Astrocyte (in vitro differentiated cells and primary cell): Measurements from ENCODE around the gene GNG5. TPM values are rescaled to one million over a fixed set of nuclear protein-coding genes. Genes with fewer than 3 reads are reported as not detected.

Experiments used
- DNase-seq: peaks from one replicate; pipeline ENCODE4 v3.0.0-alpha.2; 2010; ENCODE audit warnings: low read depth
- FAIRE-seq: peaks from 2 replicates; lab custom pipeline; 2011; peaks lifted over from hg19 to GRCh38; lab: Jason Lieb, UNC
- H2AFZ ChIP-seq: 2 replicates; pipeline ENCODE4 v1.6.0; 2012; ENCODE audit warnings: low read depth, low read length, inconsistent platforms
- H3K27ac ChIP-seq: 2 replicates; pipeline ENCODE4 v1.5.1; 2011; ENCODE audit warnings: low read depth, low read length, inconsistent platforms
- H3K27me3 ChIP-seq: 2 replicates; pipeline ENCODE4 v1.6.0; 2011; ENCODE audit warnings: low read length, inconsistent platforms; ENCODE audit not compliant: insufficient read depth
- H3K36me3 ChIP-seq: 2 replicates; pipeline ENCODE4 v1.5.1; 2011; ENCODE audit warnings: low read length, inconsistent platforms; ENCODE audit not compliant: insufficient read depth
- H3K4me1 ChIP-seq: 2 replicates; pipeline ENCODE4 v1.5.1; 2011; ENCODE audit warnings: low read length, inconsistent platforms; ENCODE audit not compliant: insufficient read depth
- H3K4me2 ChIP-seq: 2 replicates; pipeline ENCODE4 v1.6.0; 2012; ENCODE audit warnings: low read length, inconsistent platforms
- H3K4me3 ChIP-seq: 2 replicates; pipeline ENCODE4 v1.5.1; 2011; ENCODE audit warnings: low read depth, mild to moderate bottlenecking, low read length, inconsistent platforms; ENCODE audit not compliant: insufficient read depth
- H3K79me2 ChIP-seq: 2 replicates; pipeline ENCODE4 v1.6.0; 2012; ENCODE audit warnings: mild to moderate bottlenecking, low read length, inconsistent platforms; ENCODE audit not compliant: insufficient read depth
- H3K9ac ChIP-seq: 2 replicates; pipeline ENCODE4 v1.6.0; 2012; ENCODE audit warnings: mild to moderate bottlenecking, low read length, inconsistent platforms
- H3K9me3 ChIP-seq: 2 replicates; pipeline ENCODE4 v1.5.1; 2012; ENCODE audit warnings: low read depth, mild to moderate bottlenecking, low read length, inconsistent platforms; ENCODE audit not compliant: insufficient read depth
- H4K20me1 ChIP-seq: 2 replicates; pipeline ENCODE4 v1.6.0; 2012; ENCODE audit warnings: low read length, inconsistent platforms; ENCODE audit not compliant: insufficient read depth
- H3K27ac Mint-ChIP-seq: one replicate; pipeline ENCODE4 v1.8.0; 2021; ENCODE audit warnings: mild to moderate bottlenecking, mixed read lengths; ENCODE audit not compliant: unreplicated experiment
- H3K27me3 Mint-ChIP-seq: one replicate; pipeline ENCODE4 v1.8.0; 2021; ENCODE audit warnings: low read depth, mixed read lengths; ENCODE audit not compliant: unreplicated experiment
- H3K36me3 Mint-ChIP-seq: one replicate; pipeline ENCODE4 v1.8.0; 2021; ENCODE audit warnings: low read depth, mixed read lengths; ENCODE audit not compliant: unreplicated experiment
- H3K4me1 Mint-ChIP-seq: one replicate; pipeline ENCODE4 v1.8.0; 2021; ENCODE audit warnings: low read depth, mixed read lengths; ENCODE audit not compliant: unreplicated experiment
- H3K4me3 Mint-ChIP-seq: one replicate; pipeline ENCODE4 v1.8.0; 2021; ENCODE audit warnings: mild to moderate bottlenecking, moderate library complexity, mixed read lengths; ENCODE audit not compliant: unreplicated experiment
- H3K9me3 Mint-ChIP-seq: one replicate; pipeline ENCODE4 v1.8.0; 2021; ENCODE audit warnings: mild to moderate bottlenecking, mixed read lengths; ENCODE audit not compliant: unreplicated experiment
- EZH2 ChIP-seq: IDR thresholded peaks from 2 replicates; pipeline ENCODE4 v1.6.1; 2012; ENCODE audit warnings: mild to moderate bottlenecking, low read length, inconsistent platforms; ENCODE audit not compliant: insufficient read depth
- total RNA-seq: library from RNA; stranded (reverse); gene quantifications from 2 replicates; pipeline ENCODE4 v1.2.1, GENCODE V29; 2021
- TF ChIP-seq, protein P1 (sequence below): IDR thresholded peaks from 2 replicates; pipeline ENCODE4 v1.5.1; 2011; ENCODE audit warnings: low read depth, mild to moderate bottlenecking, inconsistent platforms, low read length, moderate library complexity; ENCODE audit not compliant: insufficient read depth

GNG5 gene
- total RNA-seq, 1 donor from 2014 or later: 185 TPM

GRCh38 chr1:84492726-84493125 lies 13.7 kb downstream of the GNG5 start:
- Histone ChIP-seq H3K79me2 (peaks cover 8% of the 10 kb centered on the region), H3K4me1 (no peaks in the 10 kb centered on the region), H3K36me3 (peaks cover 45% of the 10 kb centered on the region), H2AFZ (no peak overlapping the region), H4K20me1 (no peaks in the 10 kb centered on the region), H3K4me2 (no peak overlapping the region), H3K27me3 (no peaks in the 10 kb centered on the region), H3K27ac (no peak overlapping the region), H3K9ac (no peak overlapping the region), H3K9me3 (no peaks in the 10 kb centered on the region), H3K4me3 (no peak overlapping the region)
- Mint-ChIP-seq H3K4me3 (no peak overlapping the region), H3K9me3 (no peaks in the 10 kb centered on the region), H3K4me1 (no peaks in the 10 kb centered on the region), H3K36me3 (peaks cover 13% of the 10 kb centered on the region), H3K27ac (no peak overlapping the region), H3K27me3 (no peaks in the 10 kb centered on the region)
- DNase-seq (no peak), FAIRE-seq (no peak)
- TF ChIP-seq, protein P1, sequence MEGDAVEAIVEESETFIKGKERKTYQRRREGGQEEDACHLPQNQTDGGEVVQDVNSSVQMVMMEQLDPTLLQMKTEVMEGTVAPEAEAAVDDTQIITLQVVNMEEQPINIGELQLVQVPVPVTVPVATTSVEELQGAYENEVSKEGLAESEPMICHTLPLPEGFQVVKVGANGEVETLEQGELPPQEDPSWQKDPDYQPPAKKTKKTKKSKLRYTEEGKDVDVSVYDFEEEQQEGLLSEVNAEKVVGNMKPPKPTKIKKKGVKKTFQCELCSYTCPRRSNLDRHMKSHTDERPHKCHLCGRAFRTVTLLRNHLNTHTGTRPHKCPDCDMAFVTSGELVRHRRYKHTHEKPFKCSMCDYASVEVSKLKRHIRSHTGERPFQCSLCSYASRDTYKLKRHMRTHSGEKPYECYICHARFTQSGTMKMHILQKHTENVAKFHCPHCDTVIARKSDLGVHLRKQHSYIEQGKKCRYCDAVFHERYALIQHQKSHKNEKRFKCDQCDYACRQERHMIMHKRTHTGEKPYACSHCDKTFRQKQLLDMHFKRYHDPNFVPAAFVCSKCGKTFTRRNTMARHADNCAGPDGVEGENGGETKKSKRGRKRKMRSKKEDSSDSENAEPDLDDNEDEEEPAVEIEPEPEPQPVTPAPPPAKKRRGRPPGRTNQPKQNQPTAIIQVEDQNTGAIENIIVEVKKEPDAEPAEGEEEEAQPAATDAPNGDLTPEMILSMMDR: no peak
- no peak for TF ChIP-seq EZH2

- Histone ChIP-seq H3K9me3 (no peaks in the 10 kb centered on the region), H3K4me2 (no peak overlapping the region), H4K20me1 (peaks cover 13% of the 10 kb centered on the region), H3K4me1 (no peaks in the 10 kb centered on the region), H3K36me3 (peaks cover 33% of the 10 kb centered on the region), H3K27ac (no peak overlapping the region), H3K79me2 (peaks cover 31% of the 10 kb centered on the region), H2AFZ (no peak overlapping the region), H3K27me3 (no peaks in the 10 kb centered on the region), H3K9ac (no peak overlapping the region), H3K4me3 (no peak overlapping the region)
- H3K9me3 Mint-ChIP-seq: no peaks in the 10 kb centered on the region
- no peaks in the 10 kb centered on the region for H3K4me1 Mint-ChIP-seq
- peaks cover 13% of the 10 kb centered on the region for H3K36me3 Mint-ChIP-seq
- FAIRE-seq: no peak
- H3K4me3 Mint-ChIP-seq: no peak overlapping the region
- no peak for DNase-seq
- TF ChIP-seq, protein P1: no peak
- no peak for TF ChIP-seq EZH2
- H3K27me3 Mint-ChIP-seq: no peaks in the 10 kb centered on the region
- H3K27ac Mint-ChIP-seq: no peak overlapping the region
Observed at GRCh38 chr1:84489766-84490165, 16.6 kb downstream of the GNG5 start.

- H3K4me3 Mint-ChIP-seq: no peak overlapping the region
- H3K9me3 ChIP-seq: no peaks in the 10 kb centered on the region
- no peaks in the 10 kb centered on the region for H3K27me3 ChIP-seq
- H3K79me2 ChIP-seq: peaks cover 34% of the 10 kb centered on the region
- no peak overlapping the region for H3K9ac ChIP-seq
- no peak overlapping the region for H3K4me2 ChIP-seq
- H3K4me1 Mint-ChIP-seq: no peaks in the 10 kb centered on the region
- FAIRE-seq: no peak
- H3K4me3 ChIP-seq: no peak overlapping the region
- no peaks in the 10 kb centered on the region for H3K9me3 Mint-ChIP-seq
- no peaks in the 10 kb centered on the region for H3K4me1 ChIP-seq
- H3K36me3 ChIP-seq: peaks cover 35% of the 10 kb centered on the region
- no peak overlapping the region for H3K27ac Mint-ChIP-seq
- DNase-seq: no peak
- H3K27me3 Mint-ChIP-seq: no peaks in the 10 kb centered on the region
- no peak for TF ChIP-seq EZH2
- TF ChIP-seq, protein P1: no peak
- peaks cover 13% of the 10 kb centered on the region for H3K36me3 Mint-ChIP-seq
- H2AFZ ChIP-seq: no peak overlapping the region
- no peak overlapping the region for H3K27ac ChIP-seq
- peaks cover 13% of the 10 kb centered on the region for H4K20me1 ChIP-seq
Observed at GRCh38 chr1:84488107-84488506, 18.3 kb downstream of the GNG5 start.
